CD8-positive, alpha-beta memory T cell (primary cell): ENCODE measurements around the gene TNFSF4. TPM values are rescaled to one million over a fixed set of nuclear protein-coding genes. Genes with fewer than 3 reads are reported as not detected.

Experiments
- CTCF ChIA-PET: fragments of 350-600 bp; sonication (Branson Sonifier 250); formaldehyde crosslinking; loops from one replicate; lab custom pipeline; 2021; ENCODE audit warnings: antibody characterized with exemption; lab: Charles Lee
- POLR2A ChIA-PET: fragments of 350-600 bp; sonication (Branson Sonifier 250); formaldehyde crosslinking; loops from one replicate; lab custom pipeline; 2021; ENCODE audit warnings: antibody characterized with exemption; lab: Charles Lee
- DNase-seq, 5 donors: peaks; one replicate each; pipeline versions ENCODE4 v3.0.0 to v3.0.0-alpha.2; 2020 to 2022; ENCODE audit warnings: mixed read lengths in 1 of 5
- H3K27ac ChIP-seq: one replicate; pipeline ENCODE4 v1.7.0; 2013; ENCODE audit warnings: low read depth, mild to moderate bottlenecking, low read length, moderate library complexity
- H3K27me3 ChIP-seq: 2 replicates; pipeline ENCODE4 v1.7.0; 2013; ENCODE audit warnings: low read length, mild to moderate bottlenecking; ENCODE audit not compliant: insufficient read depth, poor library complexity, severe bottlenecking
- H3K36me3 ChIP-seq: 2 replicates; pipeline ENCODE4 v1.7.0; 2013; ENCODE audit warnings: mild to moderate bottlenecking, low read length, moderate library complexity; ENCODE audit not compliant: insufficient read depth
- H3K4me1 ChIP-seq: 2 replicates; pipeline ENCODE4 v1.7.0; 2013; ENCODE audit warnings: mild to moderate bottlenecking, low read length, moderate library complexity; ENCODE audit not compliant: insufficient read depth
- H3K4me3 ChIP-seq: 2 replicates; pipeline ENCODE4 v1.7.0; 2013; ENCODE audit warnings: mild to moderate bottlenecking, low read length
- H3K9me3 ChIP-seq: 2 replicates; pipeline ENCODE4 v1.7.0; 2013; ENCODE audit warnings: mild to moderate bottlenecking, low read length
- H3K27ac Mint-ChIP-seq, 8 donors: one replicate each; pipeline ENCODE4 v1.8.0; 2020 to 2021; ENCODE audit warnings: mixed read lengths in 8 of 8, mild to moderate bottlenecking in 6 of 8, inconsistent platforms in 3 of 8, moderate library complexity in 3 of 8
- H3K27me3 Mint-ChIP-seq, 2 donors: one replicate each; pipeline ENCODE4 v1.8.0; 2020 to 2021; ENCODE audit warnings: mixed read lengths in 2 of 2, mild to moderate bottlenecking in 1 of 2, moderate library complexity in 1 of 2
- H3K36me3 Mint-ChIP-seq, 3 donors: one replicate each; pipeline ENCODE4 v1.8.0; 2020 to 2021; ENCODE audit warnings: mixed read lengths in 3 of 3, inconsistent platforms in 1 of 3, mild to moderate bottlenecking in 1 of 3
- H3K4me1 Mint-ChIP-seq, 3 donors: one replicate each; pipeline ENCODE4 v1.8.0; 2020 to 2021; ENCODE audit warnings: mixed read lengths in 3 of 3, inconsistent platforms in 1 of 3, mild to moderate bottlenecking in 1 of 3
- H3K4me3 Mint-ChIP-seq, 7 donors: one replicate each; pipeline ENCODE4 v1.8.0; 2020 to 2021; ENCODE audit warnings: mixed read lengths in 7 of 7, mild to moderate bottlenecking in 6 of 7, moderate library complexity in 4 of 7, inconsistent platforms in 2 of 7
- H3K9me3 Mint-ChIP-seq, 5 donors: one replicate each; pipeline ENCODE4 v1.8.0; 2020 to 2022; ENCODE audit warnings: mixed read lengths in 5 of 5, mild to moderate bottlenecking in 3 of 5, moderate library complexity in 2 of 5, inconsistent platforms in 1 of 5
- polyA plus RNA-seq: library from polyadenylated mRNA; unstranded; fragments of 300-500 nt; fragmentation: Illumina TruSeq; gene quantifications from one replicate; pipeline ENCODE4 v1.2.3, GENCODE V29; 2021
- total RNA-seq, 2 experiments: library from RNA; stranded (reverse); gene quantifications; one replicate each; pipeline ENCODE4 v1.2.3, GENCODE V29; 2021

Gene TNFSF4
- total and polyA plus RNA-seq, 3 experiments from 2014 or later: 0.64 to 28.4 (median 27.7) TPM

GRCh38 chr1:173193639-173194038 is 13.5 kb downstream of the TNFSF4 start:
- H3K36me3 Mint-ChIP-seq: peaks cover 0 to 8% (median 7%) of the 10 kb centered on the region in 3 donors
- POLR2A ChIA-PET: no interaction called here
- Histone ChIP-seq H3K9me3 (no peaks in the 10 kb centered on the region), H3K4me1 (peaks cover 8% of the 10 kb centered on the region), H3K36me3 (no peaks in the 10 kb centered on the region), H3K27ac (no peak overlapping the region), H3K4me3 (no peak overlapping the region), H3K27me3 (no peaks in the 10 kb centered on the region)
- no peak overlapping the region for H3K27ac Mint-ChIP-seq
- H3K4me1 Mint-ChIP-seq: peaks cover 11 to 27% (median 21%) of the 10 kb centered on the region in 3 donors
- no peaks in the 10 kb centered on the region for H3K27me3 Mint-ChIP-seq
- CTCF ChIA-PET: no interaction called here
- no peak for DNase-seq
- no peaks in the 10 kb centered on the region for H3K9me3 Mint-ChIP-seq
- H3K4me3 Mint-ChIP-seq: no peak overlapping the region

GRCh38 chr1:173191011-173191705 is 16.0 kb downstream of the TNFSF4 start:
- no peak overlapping the region for H3K27ac ChIP-seq
- Mint-ChIP-seq H3K36me3 (peaks cover 4 to 12% (median 7%) of the 10 kb centered on the region in 3 donors), H3K4me1 (peaks cover 9 to 17% (median 13%) of the 10 kb centered on the region in 3 donors), H3K27ac (no peak overlapping the region), H3K4me3 (no peak overlapping the region), H3K27me3 (no peaks in the 10 kb centered on the region), H3K9me3 (no peaks in the 10 kb centered on the region)
- H3K4me3 ChIP-seq: no peak overlapping the region
- no peak for DNase-seq
- peaks cover 8% of the 10 kb centered on the region for H3K4me1 ChIP-seq
- ChIA-PET CTCF (no interaction called here), POLR2A (no interaction called here)
- no peaks in the 10 kb centered on the region for H3K9me3 ChIP-seq
- no peaks in the 10 kb centered on the region for H3K27me3 ChIP-seq
- no peaks in the 10 kb centered on the region for H3K36me3 ChIP-seq

GRCh38 chr1:173190101-173190936 is 16.8 kb downstream of the TNFSF4 start:
- DNase-seq: no peak
- no peaks in the 10 kb centered on the region for H3K9me3 Mint-ChIP-seq
- no peaks in the 10 kb centered on the region for H3K36me3 ChIP-seq
- no peaks in the 10 kb centered on the region for H3K9me3 ChIP-seq
- no peaks in the 10 kb centered on the region for H3K27me3 Mint-ChIP-seq
- H3K36me3 Mint-ChIP-seq: peaks cover 7 to 12% (median 8%) of the 10 kb centered on the region in 3 donors
- H3K4me1 Mint-ChIP-seq: peaks cover 2 to 8% (median 4%) of the 10 kb centered on the region in 3 donors
- H3K4me3 Mint-ChIP-seq: peak overlapping the region in 1 of 7 donors; percentile 45
- no peak overlapping the region for H3K4me3 ChIP-seq
- H3K4me1 ChIP-seq: no peaks in the 10 kb centered on the region
- no peak overlapping the region for H3K27ac ChIP-seq
- ChIA-PET CTCF (interaction anchor here (1.1 to 1.3 kb wide), 2 partner anchors 365 to 445 kb away, joined by 3 read pairs; no protein-coding TSS in a partner anchor), POLR2A (no interaction called here)
- H3K27ac Mint-ChIP-seq: no peak overlapping the region
- no peaks in the 10 kb centered on the region for H3K27me3 ChIP-seq

- ChIA-PET POLR2A (no interaction called here), CTCF (no interaction called here)
- peaks cover 0 to 5% (median 1%) of the 10 kb centered on the region in 3 donors for H3K4me1 Mint-ChIP-seq
- no peaks in the 10 kb centered on the region for H3K9me3 ChIP-seq
- no peak for DNase-seq
- no peaks in the 10 kb centered on the region for H3K9me3 Mint-ChIP-seq
- no peaks in the 10 kb centered on the region for H3K4me1 ChIP-seq
- H3K4me3 ChIP-seq: no peak overlapping the region
- no peaks in the 10 kb centered on the region for H3K36me3 ChIP-seq
- H3K27ac ChIP-seq: no peak overlapping the region
- no peaks in the 10 kb centered on the region for H3K27me3 ChIP-seq
- no peak overlapping the region for H3K27ac Mint-ChIP-seq
- H3K4me3 Mint-ChIP-seq: no peak overlapping the region
- H3K36me3 Mint-ChIP-seq: peaks cover 7 to 10% (median 9%) of the 10 kb centered on the region in 3 donors
- H3K27me3 Mint-ChIP-seq: no peaks in the 10 kb centered on the region
Measured at GRCh38 chr1:173187671-173188237, 19.4 kb downstream of the TNFSF4 start.

- H3K4me1 Mint-ChIP-seq: no peaks in the 10 kb centered on the region
- no peak for DNase-seq
- ChIA-PET CTCF (interaction anchor here (1.5 kb wide), 1 partner anchor 20 kb away, joined by 3 read pairs; no protein-coding TSS in a partner anchor), POLR2A (interaction anchor here (0.6 kb wide), 1 partner anchor 126 kb away, joined by 3 read pairs; no protein-coding TSS in a partner anchor)
- H3K36me3 ChIP-seq: no peaks in the 10 kb centered on the region
- H3K4me3 ChIP-seq: no peak overlapping the region
- H3K9me3 ChIP-seq: no peaks in the 10 kb centered on the region
- H3K27ac ChIP-seq: no peak overlapping the region
- peaks cover 0 to 8% (median 0%) of the 10 kb centered on the region in 5 donors for H3K9me3 Mint-ChIP-seq
- peaks cover 4 to 9% (median 8%) of the 10 kb centered on the region in 3 donors for H3K36me3 Mint-ChIP-seq
- H3K27me3 Mint-ChIP-seq: no peaks in the 10 kb centered on the region
- H3K27me3 ChIP-seq: no peaks in the 10 kb centered on the region
- no peaks in the 10 kb centered on the region for H3K4me1 ChIP-seq
- no peak overlapping the region for H3K27ac Mint-ChIP-seq
- H3K4me3 Mint-ChIP-seq: no peak overlapping the region
Measured at GRCh38 chr1:173181791-173182190, 25.3 kb downstream of the TNFSF4 start.

GRCh38 chr1:173176246-173176645 is 30.9 kb downstream of the TNFSF4 start:
- Histone ChIP-seq H3K27me3 (no peaks in the 10 kb centered on the region), H3K9me3 (peaks cover 12% of the 10 kb centered on the region), H3K27ac (no peak overlapping the region), H3K4me3 (no peak overlapping the region), H3K4me1 (no peaks in the 10 kb centered on the region), H3K36me3 (no peaks in the 10 kb centered on the region)
- Mint-ChIP-seq H3K9me3 (peaks cover 23 to 45% (median 39%) of the 10 kb centered on the region in 5 donors), H3K4me3 (no peak overlapping the region), H3K27me3 (peaks cover 0 to 2% of the 10 kb centered on the region in 2 donors), H3K4me1 (no peaks in the 10 kb centered on the region), H3K36me3 (peaks cover 7 to 42% (median 10%) of the 10 kb centered on the region in 3 donors), H3K27ac (no peak overlapping the region)
- no peak for DNase-seq
- POLR2A ChIA-PET: no interaction called here
- CTCF ChIA-PET: no interaction called here

- H3K4me3 ChIP-seq: no peak overlapping the region
- CTCF ChIA-PET: no interaction called here
Measured at GRCh38 chr1:173175514-173176145, 31.5 kb downstream of the TNFSF4 start.

More at GRCh38 chr1:173175514-173176145, 31.5 kb downstream of the TNFSF4 start:
- H3K27ac ChIP-seq: no peak overlapping the region
- no peaks in the 10 kb centered on the region for H3K4me1 ChIP-seq
- peaks cover 12% of the 10 kb centered on the region for H3K9me3 ChIP-seq
- H3K36me3 ChIP-seq: no peaks in the 10 kb centered on the region
- Mint-ChIP-seq H3K4me3 (no peak overlapping the region), H3K27me3 (peaks cover 0 to 2% of the 10 kb centered on the region in 2 donors), H3K9me3 (peaks cover 26 to 51% (median 45%) of the 10 kb centered on the region in 5 donors), H3K4me1 (no peaks in the 10 kb centered on the region), H3K36me3 (peaks cover 7 to 46% (median 10%) of the 10 kb centered on the region in 3 donors), H3K27ac (peak overlapping the region in 1 of 8 donors; percentile 27)
- no peak for DNase-seq
- POLR2A ChIA-PET: no interaction called here
- no peaks in the 10 kb centered on the region for H3K27me3 ChIP-seq
